SW480 (cell line): ENCODE measurements around the gene GPR135.

Experiments
- DNase-seq: peaks from one replicate; pipeline ENCODE4 v3.0.0-alpha.2; 2016; ENCODE audit warnings: low spot score

Gene GPR135

GRCh38 chr14:59424341-59425071, 40.7 kb downstream of the GPR135 start:
- DNase-seq: no peak

DNA sequence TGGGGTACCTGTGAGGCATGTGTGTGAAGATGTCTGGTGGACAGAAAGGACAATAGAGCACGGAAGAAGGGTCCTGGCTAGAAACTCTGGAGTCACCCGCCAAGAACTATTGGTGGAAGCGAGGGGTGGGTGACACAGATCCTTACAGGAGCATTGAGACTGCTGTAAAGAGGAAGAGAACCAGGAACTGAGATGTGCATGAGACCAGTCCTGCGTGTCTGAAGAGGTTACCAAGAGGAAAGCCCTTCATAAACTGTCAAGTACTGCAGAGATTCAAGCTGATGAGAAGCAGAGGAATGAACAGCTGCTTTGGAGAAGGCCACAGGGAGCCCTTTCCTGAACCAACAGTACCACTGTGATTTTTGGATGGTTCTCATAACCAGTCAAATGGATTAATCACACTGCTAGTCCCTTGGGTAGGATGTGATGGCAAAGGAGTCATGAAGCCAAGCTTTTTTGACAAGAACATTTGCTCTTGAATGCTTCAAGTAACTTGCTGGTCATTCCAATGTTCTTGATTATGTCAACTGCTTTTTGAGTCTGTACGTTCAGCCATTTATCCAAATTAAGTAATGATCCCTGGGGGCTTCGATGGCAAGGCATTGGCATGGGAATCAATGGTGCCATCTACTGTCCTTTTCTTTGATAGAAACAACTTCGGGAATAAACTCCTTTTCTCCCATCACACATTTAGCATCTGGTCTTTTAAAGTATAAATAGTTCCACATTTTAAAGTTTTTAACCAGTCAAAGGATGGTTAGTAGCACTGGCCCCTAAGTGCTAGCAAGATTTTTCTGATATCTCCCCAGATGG, 42.9 kb downstream of the GPR135 start:
- no peak for DNase-seq

GRCh38 chr14:59419303-59419702, 45.9 kb downstream of the GPR135 start:
- DNase-seq: no peak

DNA sequence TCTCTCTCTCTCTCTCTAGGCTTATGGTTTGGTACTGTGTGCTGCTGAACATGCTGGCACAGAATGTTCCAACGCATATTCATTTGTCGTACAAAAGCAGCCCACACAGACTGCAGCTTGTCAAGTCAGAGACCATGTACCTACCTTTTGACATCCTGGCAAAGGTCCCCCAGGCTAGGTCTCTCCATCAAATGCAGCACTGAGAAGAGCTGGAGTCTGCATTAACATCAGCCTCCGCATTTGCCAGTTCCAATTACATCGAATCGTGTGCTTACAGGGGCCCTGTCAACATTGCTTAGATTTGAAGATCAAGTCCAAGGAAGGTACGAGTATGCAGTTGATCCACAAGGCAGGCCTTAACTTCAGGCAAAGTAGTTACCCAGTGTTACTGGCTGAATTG, 47.9 kb downstream of the GPR135 start:
- DNase-seq: no peak

DNA sequence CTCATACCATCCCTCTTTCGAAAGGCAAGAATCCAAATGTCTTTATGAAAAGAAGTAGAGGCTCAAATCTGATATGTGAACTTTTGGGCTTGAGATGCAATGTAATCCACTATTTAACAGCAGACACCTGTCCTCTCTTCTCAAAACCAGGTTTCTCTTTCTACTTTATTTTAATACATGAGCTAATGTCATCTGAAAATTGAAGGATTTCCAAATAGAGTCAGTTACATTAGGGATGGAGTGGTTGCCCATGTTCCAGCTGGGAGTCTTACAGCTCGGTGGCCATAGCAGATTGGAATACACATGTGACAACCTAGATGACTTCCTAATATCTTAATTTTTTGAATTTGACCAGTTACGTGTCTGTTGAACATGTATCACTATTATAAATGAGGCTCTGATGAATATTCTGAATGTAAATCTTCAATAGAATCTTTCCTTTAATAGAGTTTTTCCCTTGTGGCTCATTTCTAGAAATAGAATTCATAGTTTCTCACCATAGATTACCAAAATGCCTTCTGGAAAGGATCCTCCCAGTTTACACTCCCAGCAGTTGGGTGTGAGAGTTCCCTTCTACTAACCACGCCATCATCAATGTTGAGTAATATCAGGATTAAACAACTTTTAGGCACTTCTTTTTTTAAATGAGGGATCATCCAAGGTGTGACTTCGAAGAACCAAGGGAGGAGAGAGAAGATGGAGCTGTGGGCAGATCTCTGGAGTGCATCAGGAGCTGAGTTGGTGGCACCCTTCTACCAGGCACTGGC, 49.2 kb downstream of the GPR135 start:
- no peak for DNase-seq
